Measurements from ENCODE around the gene CNTNAP5.

The CNTNAP5 gene

GRCh38 chr2:124538549-124538948, 513.5 kb downstream of the CNTNAP5 start:
- ChIA-PET CTCF (no interaction called here), POLR2A (no interaction called here)
- no peak for TF ChIP-seq CTCF (IDR thresholded peaks at IDR 0.05; ENCODE audit: control extremely low read depth, extremely low read depth, low read depth, missing control alignments)
- DNase-seq (ENCODE audit: extremely low spot score): no peak

GRCh38 chr2:124540805-124541204, 515.7 kb downstream of the CNTNAP5 start:
- POLR2A ChIA-PET: no interaction called here
- TF ChIP-seq CTCF (IDR thresholded peaks at IDR 0.05; ENCODE audit: control extremely low read depth, extremely low read depth, low read depth, missing control alignments): no peak
- CTCF ChIA-PET: interaction anchor here (1.3 kb wide), 1 partner anchor 19 kb away, joined by 4 read pairs; no protein-coding TSS in a partner anchor
- DNase-seq (ENCODE audit: extremely low spot score): no peak

GRCh38 chr2:124542932-124543640, 518.0 kb downstream of the CNTNAP5 start:
- ChIA-PET CTCF (interaction anchor here (1.3 kb wide), 1 partner anchor 14 kb away, joined by 3 read pairs; no protein-coding TSS in a partner anchor), POLR2A (no interaction called here)
- no peak for TF ChIP-seq CTCF (IDR thresholded peaks at IDR 0.05; ENCODE audit: control extremely low read depth, extremely low read depth, low read depth, missing control alignments)
- no peak for DNase-seq (ENCODE audit: extremely low spot score)

- CTCF ChIA-PET: interaction anchor here (0.7 kb wide), 1 partner anchor 20 kb away, joined by 3 read pairs; no protein-coding TSS in a partner anchor
- POLR2A ChIA-PET: no interaction called here
- no peak for TF ChIP-seq CTCF (IDR thresholded peaks at IDR 0.05; ENCODE audit: control extremely low read depth, extremely low read depth, low read depth, missing control alignments)
- DNase-seq (ENCODE audit: extremely low spot score): no peak
Measured at GRCh38 chr2:124547700-124548099, 522.6 kb downstream of the CNTNAP5 start.

- TF ChIP-seq CTCF (IDR thresholded peaks at IDR 0.05; ENCODE audit: control extremely low read depth, extremely low read depth, low read depth, missing control alignments): no peak
- POLR2A ChIA-PET: no interaction called here
- no peak for DNase-seq (ENCODE audit: extremely low spot score)
- CTCF ChIA-PET: no interaction called here
Measured at GRCh38 chr2:124558277-124558905, 533.3 kb downstream of the CNTNAP5 start.

- POLR2A ChIA-PET: no interaction called here
- TF ChIP-seq CTCF (IDR thresholded peaks at IDR 0.05; ENCODE audit: control extremely low read depth, extremely low read depth, low read depth, missing control alignments): no peak
- no peak for DNase-seq (ENCODE audit: extremely low spot score)
- CTCF ChIA-PET: no interaction called here
Measured at GRCh38 chr2:124559236-124559635, 534.1 kb downstream of the CNTNAP5 start.

Data from GM10248 (cell line).